H9 (cell line): ENCODE data around the gene SLC26A9. TPM values are rescaled to one million over a fixed set of nuclear protein-coding genes. Genes with fewer than 3 reads are reported as not detected.

Experiments
- DNase-seq: peaks from one replicate; pipeline ENCODE4 v3.0.0-alpha.2; 2017
- H2AFZ ChIP-seq: one replicate; pipeline ENCODE4 v1.6.1; 2013; ENCODE audit warnings: mild to moderate bottlenecking, low read length, control low read depth, moderate library complexity
- H2AK5ac ChIP-seq: 2 replicates; pipeline ENCODE4 v1.6.1; 2013; ENCODE audit warnings: low read length, control low read depth, mixed read lengths; ENCODE audit not compliant: insufficient read length
- H2BK120ac ChIP-seq: one replicate; pipeline ENCODE4 v1.6.1; 2013; ENCODE audit warnings: low read depth, mild to moderate bottlenecking, low read length, control low read depth, inconsistent platforms; ENCODE audit not compliant: poor library complexity, severe bottlenecking
- H2BK12ac ChIP-seq: 2 replicates; pipeline ENCODE4 v1.6.1; 2013; ENCODE audit warnings: low read length, control low read depth, mixed read lengths, low read depth; ENCODE audit not compliant: insufficient read length
- H2BK15ac ChIP-seq: 2 replicates; pipeline ENCODE4 v1.6.1; 2013; ENCODE audit warnings: low read depth, low read length, control low read depth
- H2BK20ac ChIP-seq: one replicate; pipeline ENCODE4 v1.6.1; 2013; ENCODE audit warnings: low read depth, mild to moderate bottlenecking, low read length, control low read depth, inconsistent platforms; ENCODE audit not compliant: poor library complexity, severe bottlenecking
- H2BK5ac ChIP-seq: 2 replicates; pipeline ENCODE4 v1.6.1; 2013; ENCODE audit warnings: low read length, control low read depth, mixed read lengths; ENCODE audit not compliant: insufficient read length
- H3K14ac ChIP-seq: 2 replicates; pipeline ENCODE4 v1.6.1; 2013; ENCODE audit warnings: low read length, control low read depth; ENCODE audit not compliant: insufficient read depth
- H3K18ac ChIP-seq: 2 replicates; pipeline ENCODE4 v1.6.1; 2013; ENCODE audit warnings: low read depth, mild to moderate bottlenecking, mixed read lengths, low read length, control low read depth; ENCODE audit not compliant: insufficient read length
- H3K23ac ChIP-seq: 2 replicates; pipeline ENCODE4 v1.6.1; 2013; ENCODE audit warnings: low read length, control low read depth, mixed read lengths, low read depth; ENCODE audit not compliant: insufficient read length
- H3K23me2 ChIP-seq: 2 replicates; pipeline ENCODE4 v1.6.1; 2013; ENCODE audit warnings: low read depth, mild to moderate bottlenecking, mixed read lengths, low read length, control low read depth; ENCODE audit not compliant: insufficient read length, poor library complexity, severe bottlenecking
- H3K27ac ChIP-seq: 2 replicates; pipeline ENCODE4 v1.5.1; 2013; ENCODE audit warnings: low read length, control low read depth, mixed read lengths, low read depth; ENCODE audit not compliant: insufficient read length
- H3K27me3 ChIP-seq: 2 replicates; pipeline ENCODE4 v1.6.1; 2013; ENCODE audit warnings: low read length, control low read depth, inconsistent platforms; ENCODE audit not compliant: insufficient read depth
- H3K4ac ChIP-seq: 2 replicates; pipeline ENCODE4 v1.6.1; 2013; ENCODE audit warnings: low read depth, mild to moderate bottlenecking, control low read depth, inconsistent platforms, low read length, moderate library complexity
- H3K4me1 ChIP-seq: 2 replicates; pipeline ENCODE4 v1.6.1; 2013; ENCODE audit warnings: low read length, control low read depth, inconsistent platforms; ENCODE audit not compliant: insufficient read depth
- H3K4me2 ChIP-seq: 2 replicates; pipeline ENCODE4 v1.6.1; 2013; ENCODE audit warnings: low read length, control low read depth, mixed read lengths; ENCODE audit not compliant: insufficient read length, insufficient read depth
- H3K56ac ChIP-seq: 2 replicates; pipeline ENCODE4 v1.6.1; 2013; ENCODE audit warnings: low read depth, mild to moderate bottlenecking, mixed read lengths, low read length, control low read depth; ENCODE audit not compliant: insufficient read length
- H3K79me1 ChIP-seq: 2 replicates; pipeline ENCODE4 v1.6.1; 2013; ENCODE audit warnings: low read depth, mild to moderate bottlenecking, moderate library complexity, low read length, control low read depth, inconsistent platforms; ENCODE audit not compliant: insufficient read depth, poor library complexity, severe bottlenecking
- H3K79me2 ChIP-seq: 2 replicates; pipeline ENCODE4 v1.6.1; 2013; ENCODE audit warnings: low read length, control low read depth, inconsistent platforms; ENCODE audit not compliant: insufficient read depth
- H3K9ac ChIP-seq: 2 replicates; pipeline ENCODE4 v1.6.1; 2013; ENCODE audit warnings: low read length, control low read depth, mixed read lengths; ENCODE audit not compliant: insufficient read length; ENCODE audit errors: extremely low read depth
- H3K9me3 ChIP-seq: one replicate; pipeline ENCODE4 v1.6.1; 2013; ENCODE audit warnings: low read depth, low read length, inconsistent platforms; ENCODE audit not compliant: control insufficient read depth
- H3T11ph ChIP-seq: one replicate; pipeline ENCODE4 v1.6.1; 2013; ENCODE audit warnings: mild to moderate bottlenecking, low read length, control low read depth, inconsistent platforms
- H4K20me1 ChIP-seq: one replicate; pipeline ENCODE4 v1.6.1; 2013; ENCODE audit not compliant: control insufficient read depth, insufficient read length, insufficient read depth
- H4K5ac ChIP-seq: 2 replicates; pipeline ENCODE4 v1.6.1; 2013; ENCODE audit warnings: low read depth, mild to moderate bottlenecking, mixed read lengths, low read length, control low read depth; ENCODE audit not compliant: insufficient read length
- H4K8ac ChIP-seq: replicated peaks from 2 replicates; pipeline ENCODE4 v1.6.1; 2013; ENCODE audit warnings: low read length, control low read depth, mixed read lengths, low read depth; ENCODE audit not compliant: insufficient read length
- H4K91ac ChIP-seq: 2 replicates; pipeline ENCODE4 v1.6.1; 2013; ENCODE audit warnings: low read depth, mild to moderate bottlenecking, moderate library complexity, mixed read lengths, low read length, control low read depth; ENCODE audit not compliant: insufficient read length
- H3K27ac Mint-ChIP-seq, 3 experiments: 2 replicates in 2 of 3; 3 replicates in 1 of 3; pipeline ENCODE4 v1.8.0; 2020 to 2021; ENCODE audit warnings: mixed read lengths in 3 of 3, mild to moderate bottlenecking in 1 of 3, moderate library complexity in 1 of 3
- H3K27me3 Mint-ChIP-seq: 2 replicates; pipeline ENCODE4 v1.8.0; 2021; ENCODE audit warnings: low read depth, mild to moderate bottlenecking, moderate library complexity, mixed read lengths
- H3K36me3 Mint-ChIP-seq, 3 experiments: 2 replicates in 2 of 3; 3 replicates in 1 of 3; pipeline ENCODE4 v1.8.0; 2020 to 2021; ENCODE audit warnings: low read depth in 3 of 3, mixed read lengths in 3 of 3; ENCODE audit not compliant: insufficient read depth in 1 of 3
- H3K4me1 Mint-ChIP-seq, 2 experiments: 2 replicates each; pipeline ENCODE4 v1.8.0; 2020; ENCODE audit warnings: mixed read lengths in 2 of 2
- H3K4me3 Mint-ChIP-seq, 2 experiments: 2 replicates in 1 of 2; 3 replicates in 1 of 2; pipeline ENCODE4 v1.8.0; 2020 to 2021; ENCODE audit warnings: mild to moderate bottlenecking in 2 of 2, mixed read lengths in 2 of 2, moderate library complexity in 1 of 2
- H3K9me3 Mint-ChIP-seq, 2 experiments: 2 replicates in 1 of 2; 3 replicates in 1 of 2; pipeline ENCODE4 v1.8.0; 2020; ENCODE audit warnings: mild to moderate bottlenecking in 2 of 2, mixed read lengths in 2 of 2, moderate library complexity in 1 of 2
- WGBS: extraction: QIAGEN DNeasy Blood & Tissue Kit; methylation state at CpG from one replicate; pipeline ENCODE4 v1.1.7; 2013; ENCODE audit warnings: missing lambda C conversion rate, low lambda C conversion rate, mixed read lengths; ENCODE audit not compliant: insufficient read length; ENCODE audit errors: extremely low coverage; 5-methylcytosine and 5-hydroxymethylcytosine counted together
- total RNA-seq: library from RNA; stranded (reverse); gene quantifications from 2 replicates; pipeline ENCODE4 v1.2.1, GENCODE V29; 2021
- TF ChIP-seq, protein P1 (sequence below): fragments of 200-600 bp; sonication (generic); conservative IDR thresholded peaks from 3 replicates; pipeline ENCODE4 v1.8.0; 2021; ENCODE audit warnings: antibody characterized with exemption, mild to moderate bottlenecking

Gene SLC26A9
- total RNA-seq, 1 experiment from 2014 or later, result not detected

DNA sequence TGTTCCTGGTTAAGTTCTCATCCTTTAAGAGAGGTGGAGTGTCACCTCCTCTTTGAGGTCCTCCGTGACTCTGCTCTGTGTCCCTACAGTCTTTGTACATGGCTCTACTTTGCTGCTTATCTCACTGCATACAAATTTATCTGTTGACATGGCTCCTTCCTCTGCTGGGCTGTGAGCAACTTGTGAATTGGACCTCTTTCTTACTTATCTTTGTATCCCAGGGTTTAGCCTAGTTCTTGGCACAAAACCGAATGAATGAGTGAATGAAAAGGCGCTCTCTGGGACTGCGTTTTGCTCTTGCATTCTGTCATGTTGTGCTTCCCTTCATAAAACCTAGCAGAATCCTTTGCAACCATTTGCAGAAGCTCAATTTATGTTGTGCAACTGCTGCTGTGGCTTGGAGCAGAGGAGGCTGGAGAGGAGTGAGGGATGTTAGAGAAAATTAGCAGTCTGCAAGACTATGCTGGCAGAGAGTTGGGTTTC is 12.4 kb downstream of the SLC26A9 start:
- Histone ChIP-seq H3K23ac (no peak overlapping the region), H2AK5ac (no peak overlapping the region), H2BK5ac (no peak overlapping the region), H3K9me3 (no peaks in the 10 kb centered on the region), H3K27ac (no peak overlapping the region), H3K4ac (no peak overlapping the region), H3K4me2 (no peak overlapping the region), H4K20me1 (no peaks in the 10 kb centered on the region), H3K56ac (no peak overlapping the region), H2BK20ac (no peak overlapping the region), H3K79me2 (no peaks in the 10 kb centered on the region), H2BK120ac (no peak overlapping the region), H3K9ac (no peak overlapping the region), H3K18ac (no peak overlapping the region), H4K5ac (no peak overlapping the region), H3K79me1 (no peaks in the 10 kb centered on the region), H3K14ac (no peak overlapping the region), H4K91ac (no peak overlapping the region), H3K27me3 (no peaks in the 10 kb centered on the region), H3K23me2 (no peaks in the 10 kb centered on the region), H2BK12ac (no peak overlapping the region), H3K4me1 (peaks cover 4% of the 10 kb centered on the region; the same call in 1 of the 2 replicates), H4K8ac (no peak overlapping the region), H2AFZ (no peak overlapping the region), H2BK15ac (no peak overlapping the region), H3T11ph (no peak overlapping the region)
- H3K27me3 Mint-ChIP-seq, result no peaks in the 10 kb centered on the region; the same call in 1 of the 2 replicates
- TF ChIP-seq, protein P1, sequence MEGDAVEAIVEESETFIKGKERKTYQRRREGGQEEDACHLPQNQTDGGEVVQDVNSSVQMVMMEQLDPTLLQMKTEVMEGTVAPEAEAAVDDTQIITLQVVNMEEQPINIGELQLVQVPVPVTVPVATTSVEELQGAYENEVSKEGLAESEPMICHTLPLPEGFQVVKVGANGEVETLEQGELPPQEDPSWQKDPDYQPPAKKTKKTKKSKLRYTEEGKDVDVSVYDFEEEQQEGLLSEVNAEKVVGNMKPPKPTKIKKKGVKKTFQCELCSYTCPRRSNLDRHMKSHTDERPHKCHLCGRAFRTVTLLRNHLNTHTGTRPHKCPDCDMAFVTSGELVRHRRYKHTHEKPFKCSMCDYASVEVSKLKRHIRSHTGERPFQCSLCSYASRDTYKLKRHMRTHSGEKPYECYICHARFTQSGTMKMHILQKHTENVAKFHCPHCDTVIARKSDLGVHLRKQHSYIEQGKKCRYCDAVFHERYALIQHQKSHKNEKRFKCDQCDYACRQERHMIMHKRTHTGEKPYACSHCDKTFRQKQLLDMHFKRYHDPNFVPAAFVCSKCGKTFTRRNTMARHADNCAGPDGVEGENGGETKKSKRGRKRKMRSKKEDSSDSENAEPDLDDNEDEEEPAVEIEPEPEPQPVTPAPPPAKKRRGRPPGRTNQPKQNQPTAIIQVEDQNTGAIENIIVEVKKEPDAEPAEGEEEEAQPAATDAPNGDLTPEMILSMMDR, result no peak
- no peak for DNase-seq
- H3K4me3 Mint-ChIP-seq, result no peak overlapping the region
- H3K4me1 Mint-ChIP-seq, result peaks cover 19 to 22% of the 10 kb centered on the region in 2 experiments
- whole genome bisulfite sequencing, result no CpG with 5 or more reads among the region's 4 CpGs
- H3K36me3 Mint-ChIP-seq, result no peaks in the 10 kb centered on the region
- no peaks in the 10 kb centered on the region; a peak in 1 of 5 replicates for H3K9me3 Mint-ChIP-seq
- H3K27ac Mint-ChIP-seq, result no peak overlapping the region
